GM12864 (cell line): Measurements from ENCODE around the gene STKLD1.

Experiments
- DNase-seq: peaks from one replicate; pipeline ENCODE4 v3.0.0-alpha.2; 2011; ENCODE audit warnings: low read depth
- H3K4me3 ChIP-seq: 2 replicates; pipeline ENCODE4 v1.5.1; 2011; ENCODE audit warnings: mild to moderate bottlenecking, low read depth, low read length, control low read depth
- TF ChIP-seq, protein P1 (sequence below): IDR thresholded peaks from 2 replicates; pipeline ENCODE4 v1.5.1; 2011; ENCODE audit warnings: low read depth, mild to moderate bottlenecking, moderate library complexity, low read length, control low read depth, inconsistent platforms; ENCODE audit errors: missing control alignments

Gene STKLD1

DNA sequence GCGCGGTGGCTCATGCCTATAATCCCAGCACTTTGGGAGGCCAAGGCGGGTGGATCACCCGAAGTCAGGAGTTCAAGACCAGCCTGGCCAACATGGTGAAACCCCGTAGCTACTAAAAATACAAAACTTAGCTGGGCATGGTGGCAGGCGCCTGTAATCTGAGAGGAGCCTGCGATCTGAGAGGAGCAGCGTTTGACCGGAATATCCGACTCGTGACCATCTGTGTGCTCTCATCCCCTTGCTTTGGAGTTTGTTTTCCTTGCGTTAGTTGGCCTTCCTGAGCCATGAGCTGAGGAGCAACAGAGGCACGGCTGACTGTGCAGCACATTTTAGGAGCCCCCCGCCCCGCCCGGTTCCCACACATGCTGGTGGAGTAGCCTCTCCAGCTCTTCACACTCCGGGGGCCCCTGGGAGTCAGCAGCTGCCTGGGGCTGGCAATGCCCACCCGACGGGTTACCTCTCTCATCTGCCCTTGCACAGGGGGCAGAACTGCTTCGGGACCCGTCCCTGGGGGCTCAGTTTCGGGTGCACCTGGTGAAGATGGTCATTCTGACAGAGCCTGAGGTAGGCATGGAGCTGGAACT is 49.0 kb downstream of the STKLD1 start:
- no peak overlapping the region for H3K4me3 ChIP-seq
- TF ChIP-seq, protein P1, sequence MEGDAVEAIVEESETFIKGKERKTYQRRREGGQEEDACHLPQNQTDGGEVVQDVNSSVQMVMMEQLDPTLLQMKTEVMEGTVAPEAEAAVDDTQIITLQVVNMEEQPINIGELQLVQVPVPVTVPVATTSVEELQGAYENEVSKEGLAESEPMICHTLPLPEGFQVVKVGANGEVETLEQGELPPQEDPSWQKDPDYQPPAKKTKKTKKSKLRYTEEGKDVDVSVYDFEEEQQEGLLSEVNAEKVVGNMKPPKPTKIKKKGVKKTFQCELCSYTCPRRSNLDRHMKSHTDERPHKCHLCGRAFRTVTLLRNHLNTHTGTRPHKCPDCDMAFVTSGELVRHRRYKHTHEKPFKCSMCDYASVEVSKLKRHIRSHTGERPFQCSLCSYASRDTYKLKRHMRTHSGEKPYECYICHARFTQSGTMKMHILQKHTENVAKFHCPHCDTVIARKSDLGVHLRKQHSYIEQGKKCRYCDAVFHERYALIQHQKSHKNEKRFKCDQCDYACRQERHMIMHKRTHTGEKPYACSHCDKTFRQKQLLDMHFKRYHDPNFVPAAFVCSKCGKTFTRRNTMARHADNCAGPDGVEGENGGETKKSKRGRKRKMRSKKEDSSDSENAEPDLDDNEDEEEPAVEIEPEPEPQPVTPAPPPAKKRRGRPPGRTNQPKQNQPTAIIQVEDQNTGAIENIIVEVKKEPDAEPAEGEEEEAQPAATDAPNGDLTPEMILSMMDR = no peak
- no peak for DNase-seq

DNA sequence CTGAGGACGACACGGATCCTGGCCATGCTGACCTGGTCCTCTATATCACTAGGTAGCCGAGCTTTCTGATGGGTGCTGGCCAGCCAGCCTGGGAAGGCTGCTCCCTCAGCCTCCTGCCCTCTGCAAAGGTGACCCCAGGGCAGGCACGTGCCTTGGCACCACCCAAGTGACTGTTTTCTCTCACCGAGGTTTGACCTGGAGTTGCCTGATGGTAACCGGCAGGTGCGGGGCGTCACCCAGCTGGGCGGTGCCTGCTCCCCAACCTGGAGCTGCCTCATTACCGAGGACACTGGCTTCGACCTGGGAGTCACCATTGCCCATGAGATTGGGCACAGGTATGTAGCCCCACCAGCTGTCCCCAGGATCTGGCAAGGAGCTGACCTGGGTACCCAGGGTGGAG is 49.8 kb downstream of the STKLD1 start:
- H3K4me3 ChIP-seq = no peak overlapping the region
- DNase-seq = no peak
- TF ChIP-seq, protein P1 = no peak

DNA sequence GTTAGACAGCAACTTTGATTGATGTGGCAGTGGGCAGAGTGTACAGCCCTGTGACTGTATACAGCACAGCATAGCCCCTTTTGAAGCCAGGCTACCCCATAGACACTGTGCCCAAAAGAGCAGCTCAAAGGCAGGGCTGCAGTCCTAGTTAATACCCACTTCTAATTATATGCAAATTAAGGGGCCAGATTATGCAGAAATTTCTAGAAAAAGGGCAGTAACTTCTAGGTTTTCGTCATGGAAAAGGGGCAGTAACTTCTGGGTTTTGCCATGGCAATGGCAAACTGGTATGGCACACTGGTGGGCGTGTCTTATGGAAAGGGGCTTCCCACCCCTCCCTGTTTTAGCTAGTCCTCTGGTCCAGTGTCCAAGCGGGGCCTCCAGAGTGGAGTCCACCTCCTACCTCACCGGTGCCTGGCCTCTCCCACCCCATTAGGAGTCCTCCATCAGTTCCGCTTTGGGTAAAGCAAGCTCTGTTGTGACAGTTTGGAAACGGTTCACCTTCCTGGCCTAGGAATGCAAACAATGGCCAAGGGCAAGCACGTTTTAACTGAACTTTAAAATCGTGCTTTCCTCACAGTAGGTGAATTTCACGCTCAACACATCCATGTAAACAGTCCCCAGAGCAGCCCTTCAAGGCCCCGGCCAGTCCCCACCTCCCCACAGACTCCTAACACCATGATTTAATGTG is 51.6 kb downstream of the STKLD1 start:
- no peak overlapping the region for H3K4me3 ChIP-seq
- TF ChIP-seq, protein P1 = no peak
- DNase-seq = no peak

DNA sequence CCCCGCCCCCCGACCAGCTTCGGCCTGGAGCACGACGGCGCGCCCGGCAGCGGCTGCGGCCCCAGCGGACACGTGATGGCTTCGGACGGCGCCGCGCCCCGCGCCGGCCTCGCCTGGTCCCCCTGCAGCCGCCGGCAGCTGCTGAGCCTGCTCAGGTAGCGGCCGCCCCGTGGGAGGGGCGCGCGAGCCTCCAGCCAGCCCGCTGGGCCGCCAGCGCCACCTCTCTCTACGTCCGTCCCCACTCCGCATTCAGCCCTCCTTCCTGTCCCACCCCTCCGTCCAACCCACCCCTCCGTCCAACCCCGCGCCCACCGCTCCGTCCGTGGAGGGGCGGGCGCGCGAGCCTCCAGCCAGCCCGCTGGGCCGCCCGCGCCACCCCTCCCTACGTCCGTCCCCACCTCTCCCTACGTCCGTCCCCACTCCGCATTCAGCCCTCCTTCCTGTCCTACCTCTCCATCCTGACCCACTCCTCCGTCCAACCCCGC is 52.5 kb downstream of the STKLD1 start:
- TF ChIP-seq, protein P1 = no peak
- no peak for DNase-seq
- no peak overlapping the region; the same call in 1 of the 2 replicates for H3K4me3 ChIP-seq

DNA sequence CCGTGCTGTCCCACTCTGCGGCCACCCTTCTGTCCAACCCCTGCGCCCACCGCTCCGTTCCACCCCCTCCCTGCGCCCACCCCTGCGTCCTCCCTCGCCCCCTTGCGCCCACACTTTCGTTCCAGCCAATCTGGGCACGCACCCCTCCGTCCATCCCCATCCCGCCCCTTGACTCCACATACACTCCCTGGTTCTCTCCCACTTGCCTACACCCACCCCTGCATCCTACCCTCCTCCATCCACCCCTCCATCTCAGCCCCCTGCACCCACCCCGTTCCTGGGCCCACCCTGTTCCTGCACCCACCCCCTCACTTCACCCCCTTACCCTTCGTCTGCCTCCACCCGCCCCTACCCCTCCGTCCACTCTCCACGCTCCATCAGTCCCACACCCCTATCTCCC is 53.0 kb downstream of the STKLD1 start:
- TF ChIP-seq, protein P1 = no peak
- no peak overlapping the region for H3K4me3 ChIP-seq

DNA sequence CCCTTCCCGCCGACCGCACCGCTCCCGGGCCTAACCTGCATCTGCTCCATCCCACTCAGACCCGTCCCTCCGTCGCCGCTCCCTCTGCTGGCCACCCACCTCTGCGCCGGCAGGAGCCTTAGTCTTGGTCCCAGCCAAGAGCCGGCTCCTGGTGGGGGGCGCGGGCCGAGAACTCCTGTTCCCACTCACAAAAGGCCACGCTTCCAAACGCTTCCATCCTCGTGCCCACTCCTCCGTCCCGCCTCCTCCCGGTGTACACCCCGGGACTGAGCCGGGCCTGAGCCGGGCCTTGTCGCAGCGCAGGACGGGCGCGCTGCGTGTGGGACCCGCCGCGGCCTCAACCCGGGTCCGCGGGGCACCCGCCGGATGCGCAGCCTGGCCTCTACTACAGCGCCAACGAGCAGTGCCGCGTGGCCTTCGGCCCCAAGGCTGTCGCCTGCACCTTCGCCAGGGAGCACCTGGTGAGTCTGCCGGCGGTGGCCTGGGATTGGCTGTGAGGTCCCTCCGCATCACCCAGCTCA is 53.5 kb downstream of the STKLD1 start:
- DNase-seq = no peak

More for the DNA sequence above, 53.0 kb downstream of the STKLD1 start:
- DNase-seq = no peak

More for the DNA sequence above, 53.5 kb downstream of the STKLD1 start:
- H3K4me3 ChIP-seq = no peak overlapping the region
- TF ChIP-seq, protein P1 = no peak
